Measurements from ENCODE around the gene HOXC9. TPM values are rescaled to one million over a fixed set of nuclear protein-coding genes. Genes with fewer than 3 reads are reported as not detected.

HOXC9 gene
- total RNA-seq (2014; rRNA removed; shearing (Covaris generic)) = 8.4 and 11.2 TPM in 2 replicates

DNA sequence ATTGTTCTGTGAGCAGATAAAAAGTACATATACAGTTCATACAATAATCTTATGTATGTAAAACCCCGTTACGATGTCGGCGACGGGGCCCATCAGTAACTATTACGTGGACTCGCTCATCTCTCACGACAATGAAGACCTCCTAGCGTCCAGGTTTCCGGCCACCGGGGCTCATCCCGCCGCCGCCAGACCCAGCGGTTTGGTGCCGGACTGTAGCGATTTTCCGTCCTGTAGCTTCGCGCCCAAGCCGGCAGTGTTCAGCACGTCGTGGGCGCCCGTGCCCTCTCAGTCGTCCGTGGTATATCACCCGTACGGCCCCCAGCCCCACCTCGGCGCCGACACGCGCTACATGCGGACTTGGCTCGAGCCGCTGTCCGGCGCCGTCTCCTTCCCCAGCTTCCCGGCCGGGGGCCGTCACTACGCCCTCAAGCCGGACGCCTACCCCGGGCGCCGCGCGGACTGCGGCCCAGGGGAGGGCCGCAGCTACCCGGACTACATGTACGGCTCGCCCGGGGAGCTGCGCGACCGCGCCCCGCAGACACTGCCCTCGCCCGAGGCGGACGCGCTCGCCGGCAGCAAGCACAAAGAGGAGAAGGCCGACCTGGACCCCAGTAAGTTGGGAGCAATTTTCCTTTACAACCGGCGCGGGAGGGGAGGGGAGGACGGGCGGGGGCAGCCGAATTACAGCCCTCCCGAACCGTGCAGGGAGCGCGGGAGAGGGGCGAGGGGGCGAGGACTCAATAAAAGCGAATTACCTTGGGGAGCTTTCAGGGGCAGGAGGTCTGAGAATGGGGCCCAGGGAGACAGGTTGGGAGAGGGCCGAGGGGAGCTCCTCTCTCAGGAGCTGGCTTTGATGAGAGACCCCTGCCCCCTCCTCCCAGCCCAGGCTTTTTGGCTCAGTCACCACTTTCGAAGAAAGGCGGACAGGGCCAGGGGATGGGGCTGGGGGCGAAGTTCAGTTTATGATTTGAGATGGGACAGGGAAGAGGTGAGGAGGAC is at the start of gene HOXC9:
Gene HOXC9, plus strand, starts transcription at position 46 of the 999 bp plus-strand sequence. Its CDS starts 28 bp downstream, at position 74.

DNA sequence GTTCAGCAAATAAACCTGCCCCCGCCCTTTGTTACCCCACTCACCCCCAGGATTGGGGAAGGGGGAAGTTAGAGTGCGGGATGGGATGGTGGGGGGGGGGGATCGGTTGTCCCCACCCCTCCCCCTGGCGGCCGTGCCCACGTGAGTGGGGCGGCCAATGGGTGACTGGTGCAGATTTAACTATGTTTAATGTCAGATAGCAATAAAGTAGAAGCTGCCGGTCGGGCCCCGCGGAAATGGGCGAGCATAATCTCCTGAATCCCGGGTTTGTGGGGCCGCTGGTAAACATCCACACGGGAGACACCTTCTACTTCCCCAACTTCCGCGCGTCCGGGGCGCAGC is 45.3 kb upstream of the HOXC9 start, which contains the start of gene HOXC12:
Gene HOXC12, plus strand, starts transcription at position 210 of the 342 bp plus-strand sequence. Its CDS starts 27 bp downstream, at position 237.

DNA sequence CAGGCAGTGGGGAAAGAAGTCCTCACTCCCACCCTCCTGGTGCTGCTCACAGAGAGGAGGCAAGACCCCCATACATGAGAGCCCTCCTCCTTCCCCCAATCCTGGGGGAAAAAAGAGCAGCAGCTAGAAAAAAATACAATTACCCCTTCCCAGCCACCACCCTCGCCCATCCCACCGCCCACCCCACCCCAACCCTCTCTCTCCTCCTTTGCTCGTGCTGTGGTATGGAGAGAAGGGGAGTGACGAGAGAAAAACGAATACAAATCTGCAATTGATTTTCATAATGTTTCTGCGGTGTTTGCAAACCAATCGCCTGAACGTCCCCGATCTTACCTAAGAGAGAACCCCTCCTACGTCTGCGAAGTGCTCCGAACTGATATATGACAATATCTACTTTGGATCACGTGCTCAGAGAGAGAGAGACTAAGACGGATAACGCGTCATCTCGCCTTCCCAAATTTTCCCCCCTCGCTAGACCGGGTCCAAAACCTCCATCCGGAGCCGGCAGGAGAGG is 27.2 kb upstream of the HOXC9 start, which contains the start of gene HOXC11:
Gene HOXC11, plus strand, starts transcription at position 405 of the 514 bp plus-strand sequence. CDS start 116 bp downstream, outside the sequence.

DNA sequence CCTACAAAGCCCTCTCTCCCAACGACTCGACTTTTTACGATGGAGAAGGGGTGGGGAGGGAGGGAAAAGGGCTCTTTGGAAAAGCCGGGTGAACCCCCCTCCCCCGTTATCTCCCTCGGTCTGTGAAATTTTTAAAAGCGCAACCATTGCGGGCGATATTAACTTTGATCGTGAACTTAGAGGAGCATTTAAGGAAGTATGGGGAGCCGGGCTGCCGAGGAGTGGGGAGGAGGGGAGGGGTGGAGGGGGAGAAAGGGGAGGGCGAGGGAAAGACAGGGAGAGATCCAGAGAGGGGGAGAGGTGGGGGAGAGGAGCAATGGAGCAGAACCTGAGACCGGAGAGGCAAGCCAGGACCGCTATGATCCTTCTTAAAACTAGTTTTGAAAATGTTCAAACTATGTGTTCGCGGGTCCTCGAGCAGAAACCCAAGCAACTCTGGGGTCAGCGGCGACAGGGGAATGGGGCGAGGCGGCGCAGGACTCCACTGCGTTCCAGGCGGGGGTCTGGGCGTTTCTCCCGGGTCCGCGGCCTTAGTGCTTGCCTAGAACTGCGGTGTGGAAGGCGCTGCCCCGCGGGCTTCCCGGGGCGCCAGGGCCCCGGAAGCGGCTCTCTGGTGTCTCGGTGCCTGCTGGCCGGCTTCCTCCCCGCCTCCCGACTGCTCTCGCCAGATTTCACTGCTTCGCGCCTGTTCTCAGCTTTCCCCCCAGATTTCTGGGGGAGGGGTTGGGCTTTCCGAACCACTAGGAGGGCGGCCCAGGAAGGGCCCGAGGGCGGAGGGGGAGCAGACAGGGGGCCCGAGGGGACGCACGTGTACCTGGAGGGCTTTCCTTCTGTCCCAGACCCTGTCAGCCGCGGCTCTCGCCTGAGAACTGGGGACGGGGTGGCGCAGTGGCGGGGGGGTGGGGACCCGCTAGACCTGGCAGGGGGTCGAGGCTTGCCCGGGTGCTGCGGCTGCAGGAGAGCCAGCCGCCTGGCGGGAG is 25.6 kb upstream of the HOXC9 start, which contains the start of gene HOTAIR:
Gene HOTAIR, minus strand, starts transcription at position 871 of the 980 bp plus-strand sequence.

DNA sequence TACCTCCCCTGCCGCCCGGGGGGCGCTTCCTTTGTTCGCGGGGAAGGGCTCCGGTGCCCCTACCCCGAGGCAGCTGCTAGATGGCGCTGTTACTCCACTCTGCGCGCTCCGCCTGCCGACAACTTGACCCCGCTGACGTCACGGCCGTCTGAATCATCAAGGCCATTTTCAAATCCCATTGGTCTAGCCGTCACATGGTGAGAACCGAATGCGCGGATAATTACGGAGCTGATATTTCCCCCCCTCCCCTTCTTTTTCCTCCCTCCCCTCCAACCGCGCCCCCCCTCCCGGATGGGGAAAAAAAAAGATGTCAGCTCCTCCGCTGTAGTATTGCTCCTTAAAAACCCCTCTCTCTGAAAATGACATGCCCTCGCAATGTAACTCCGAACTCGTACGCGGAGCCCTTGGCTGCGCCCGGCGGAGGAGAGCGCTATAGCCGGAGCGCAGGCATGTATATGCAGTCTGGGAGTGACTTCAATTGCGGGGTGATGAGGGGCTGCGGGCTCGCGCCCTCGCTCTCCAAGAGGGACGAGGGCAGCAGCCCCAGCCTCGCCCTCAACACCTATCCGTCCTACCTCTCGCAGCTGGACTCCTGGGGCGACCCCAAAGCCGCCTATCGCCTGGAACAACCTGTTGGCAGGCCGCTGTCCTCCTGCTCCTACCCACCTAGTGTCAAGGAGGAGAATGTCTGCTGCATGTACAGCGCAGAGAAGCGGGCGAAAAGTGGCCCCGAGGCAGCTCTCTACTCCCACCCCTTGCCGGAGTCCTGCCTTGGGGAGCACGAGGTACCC is 14.9 kb upstream of the HOXC9 start, which contains the start of gene HOXC10:
Gene HOXC10, plus strand, starts transcription at position 246 of the 791 bp plus-strand sequence. Its CDS starts 114 bp downstream, at position 360.

DNA sequence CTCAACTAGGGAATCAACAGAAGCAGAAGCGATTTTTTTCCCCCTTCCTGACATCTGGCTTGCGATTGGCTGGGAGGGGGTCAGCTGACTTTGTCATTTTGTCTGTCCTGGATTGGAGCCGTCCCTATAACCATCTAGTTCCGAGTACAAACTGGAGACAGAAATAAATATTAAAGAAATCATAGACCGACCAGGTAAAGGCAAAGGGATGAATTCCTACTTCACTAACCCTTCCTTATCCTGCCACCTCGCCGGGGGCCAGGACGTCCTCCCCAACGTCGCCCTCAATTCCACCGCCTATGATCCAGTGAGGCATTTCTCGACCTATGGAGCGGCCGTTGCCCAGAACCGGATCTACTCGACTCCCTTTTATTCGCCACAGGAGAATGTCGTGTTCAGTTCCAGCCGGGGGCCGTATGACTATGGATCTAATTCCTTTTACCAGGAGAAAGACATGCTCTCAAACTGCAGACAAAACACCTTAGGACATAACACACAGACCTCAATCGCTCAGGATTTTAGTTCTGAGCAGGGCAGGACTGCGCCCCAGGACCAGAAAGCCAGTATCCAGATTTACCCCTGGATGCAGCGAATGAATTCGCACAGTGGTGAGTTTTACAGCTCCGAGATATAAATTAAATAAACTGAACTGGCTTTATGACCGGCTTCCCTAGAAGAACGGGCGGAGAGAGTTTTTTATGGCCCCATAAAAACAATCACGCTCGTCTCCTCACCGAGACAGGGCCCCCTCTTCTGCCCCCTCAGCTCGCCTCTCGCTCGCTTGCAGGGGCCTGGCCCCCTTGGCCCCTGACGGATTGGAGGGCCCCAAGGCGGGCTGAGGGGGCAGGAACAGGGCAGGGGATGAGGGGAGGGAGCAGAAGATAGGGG is 28.6 kb downstream of the HOXC9 start, which contains the start of gene HOXC6:
Gene HOXC6, plus strand, starts transcription at position 127 of the 888 bp plus-strand sequence. Its CDS starts 82 bp downstream, at position 209.

DNA sequence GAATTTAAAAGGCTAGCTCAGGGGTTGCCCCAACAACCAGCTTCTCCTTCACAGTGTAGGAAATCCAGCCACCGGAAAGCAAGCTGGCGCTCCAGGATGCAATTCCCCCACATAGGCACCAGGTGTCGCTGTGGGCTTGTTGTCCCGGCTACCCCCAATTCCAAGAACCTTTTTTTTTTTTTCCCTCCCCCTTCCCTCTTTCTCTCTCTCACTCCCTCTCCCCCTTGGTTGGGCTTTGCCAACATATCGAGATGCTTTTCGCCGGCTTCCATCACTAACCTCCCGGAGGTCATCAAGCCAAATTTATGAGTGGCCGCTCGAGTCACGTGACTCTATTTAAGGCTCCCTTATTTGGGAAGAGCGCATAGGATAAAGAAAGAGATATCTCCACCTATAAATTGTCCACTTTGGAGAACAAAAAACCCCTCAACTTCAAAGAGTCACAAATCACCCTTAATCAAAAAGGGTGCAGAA is 32.7 kb downstream of the HOXC9 start, which contains the start of gene HOXC5:
Gene HOXC5, plus strand, starts transcription at position 424 of the 474 bp plus-strand sequence. CDS start 73 bp downstream, outside the sequence.

Small RNA genes lying within 50 kb of the gene (small RNA-seq; reads per million reads assigned to genes)
- gene AC012531.3 (not detected), gene AC012531.4 (not detected), gene HOXC5 (not detected), gene MIR196A2 (3.6 reads per million, percentile 81 among the genes with 10 or more reads in this experiment), gene MIR615 (1.0 reads per million, percentile 55 among the genes with 10 or more reads in this experiment), gene RF01905 (not detected), gene RF01906 (not detected)

Other genes starting within 250 kb of the HOXC9 start
- not detected in 2 replicates for gene CISTR, start 248.2 kb upstream of the HOXC9 start, total RNA-seq (2014; rRNA removed; shearing (Covaris generic))
- 5.1 and 6.0 TPM in 2 replicates for gene HOXC13, start 61.3 kb upstream of the HOXC9 start, total RNA-seq (2014; rRNA removed; shearing (Covaris generic))
- 2.6 and 2.8 TPM in 2 replicates for gene HOXC12, start 45.3 kb upstream of the HOXC9 start, total RNA-seq (2014; rRNA removed; shearing (Covaris generic))
- 3.2 and 4.2 TPM in 2 replicates for gene HOXC11, start 27.0 kb upstream of the HOXC9 start, total RNA-seq (2014; rRNA removed; shearing (Covaris generic))
- gene HOTAIR, start 25.2 kb upstream of the HOXC9 start, total RNA-seq (2014; rRNA removed; shearing (Covaris generic)) = 0.50 and 1.7 TPM in 2 replicates
- gene HOXC10, start 15.0 kb upstream of the HOXC9 start, total RNA-seq (2014; rRNA removed; shearing (Covaris generic)) = 13.2 and 15.5 TPM in 2 replicates
- gene HOXC8, start 8.8 kb downstream of the HOXC9 start, total RNA-seq (2014; rRNA removed; shearing (Covaris generic)) = 3.8 and 4.5 TPM in 2 replicates
- 2.7 and 3.7 TPM in 2 replicates for gene HOXC6, start 28.3 kb downstream of the HOXC9 start, total RNA-seq (2014; rRNA removed; shearing (Covaris generic))
- 0.19 and 0.58 TPM in 2 replicates for gene HOXC5, start 32.9 kb downstream of the HOXC9 start, total RNA-seq (2014; rRNA removed; shearing (Covaris generic))
- gene HOXC4, start 53.7 kb downstream of the HOXC9 start, total RNA-seq (2014; rRNA removed; shearing (Covaris generic)) = 2.3 and 4.3 TPM in 2 replicates
- gene SMUG1, start 188.8 kb downstream of the HOXC9 start, total RNA-seq (2014; rRNA removed; shearing (Covaris generic)) = 85.1 and 86.0 TPM in 2 replicates